Stimulated activated CD4-positive, alpha-beta T cell treated with anti-CD3 and anti-CD28 coated beads, Interleukin-12 subunit alpha, Interleukin-12 subunit beta, amount 100 ng/mL, for 4 hours (primary cell): Measurements from ENCODE around the gene SLC8A2.
"Not testable (repeated sequence)": the region's sequence is repeated elsewhere in the genome, so short reads cannot be mapped to it uniquely, and the experiment has no call there.

Experiments used
- DNase-seq: peaks from one replicate; pipeline ENCODE4 v3.0.0-alpha.2; 2020

The SLC8A2 gene

DNA sequence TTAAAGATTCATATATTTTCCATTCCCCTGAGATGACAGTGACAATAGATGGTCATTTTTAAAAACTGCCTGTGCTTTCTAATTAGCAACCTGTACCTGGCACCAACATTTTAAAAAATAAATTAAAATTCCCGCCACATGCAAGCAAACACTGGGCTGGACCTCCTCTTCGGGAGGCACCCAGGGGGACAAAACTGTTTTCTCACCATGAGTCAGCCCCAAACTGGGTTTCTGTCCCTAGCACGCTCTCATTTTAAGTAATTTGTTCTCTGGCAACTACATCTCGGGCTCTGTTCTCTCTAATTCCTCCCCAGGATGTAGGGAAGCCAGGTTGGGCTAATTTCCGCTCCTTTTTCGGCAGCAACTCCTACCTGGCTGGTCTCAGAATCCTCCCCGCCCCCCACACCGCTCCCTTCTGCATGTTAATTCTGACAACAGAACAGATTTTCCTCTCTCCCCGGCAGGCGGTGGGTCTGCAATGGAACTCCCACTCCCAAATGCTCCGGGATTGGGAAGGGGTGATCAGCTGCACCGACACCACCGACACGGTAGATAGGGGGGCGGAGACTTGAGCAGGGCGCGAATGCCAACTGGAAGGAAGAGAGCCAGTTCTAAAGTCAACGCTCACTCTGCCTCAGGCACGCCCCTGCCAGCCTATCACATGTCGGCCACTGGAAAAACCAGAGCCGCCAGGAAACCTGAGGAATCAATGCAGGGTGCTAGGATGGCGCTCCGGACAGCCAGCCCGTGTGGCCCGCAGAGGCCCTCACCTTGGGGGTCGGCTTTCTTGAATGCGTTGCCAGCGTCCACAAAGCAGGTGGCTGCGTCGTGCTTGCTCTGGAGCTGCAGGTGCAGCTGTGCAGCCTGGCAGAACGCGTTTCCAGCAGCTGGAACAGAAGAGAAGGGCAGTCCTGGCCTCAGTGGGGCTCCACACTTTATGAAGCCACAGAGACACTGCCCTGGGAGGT, 28.5 kb upstream of the SLC8A2 start:
- no peak for DNase-seq

DNA sequence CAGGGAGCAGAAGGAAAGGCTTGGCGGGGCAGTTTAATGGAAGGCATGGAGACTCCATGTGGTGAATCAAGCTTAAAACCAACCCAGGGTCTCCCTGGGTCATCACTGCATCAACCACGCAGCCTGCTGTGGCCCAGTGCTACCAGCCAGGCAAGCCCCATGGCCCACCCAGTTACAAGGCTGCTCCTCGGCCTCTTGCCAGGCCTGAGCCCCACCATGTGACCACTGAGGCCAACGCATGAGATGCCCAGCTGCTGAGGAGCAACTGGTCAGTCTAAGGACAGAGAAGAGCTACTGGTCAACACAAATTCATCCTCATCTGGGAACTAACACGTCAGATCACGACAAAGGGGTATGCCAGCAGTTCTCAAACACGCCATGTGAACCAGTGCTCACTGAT, 27.7 kb upstream of the SLC8A2 start:
- no peak for DNase-seq

DNA sequence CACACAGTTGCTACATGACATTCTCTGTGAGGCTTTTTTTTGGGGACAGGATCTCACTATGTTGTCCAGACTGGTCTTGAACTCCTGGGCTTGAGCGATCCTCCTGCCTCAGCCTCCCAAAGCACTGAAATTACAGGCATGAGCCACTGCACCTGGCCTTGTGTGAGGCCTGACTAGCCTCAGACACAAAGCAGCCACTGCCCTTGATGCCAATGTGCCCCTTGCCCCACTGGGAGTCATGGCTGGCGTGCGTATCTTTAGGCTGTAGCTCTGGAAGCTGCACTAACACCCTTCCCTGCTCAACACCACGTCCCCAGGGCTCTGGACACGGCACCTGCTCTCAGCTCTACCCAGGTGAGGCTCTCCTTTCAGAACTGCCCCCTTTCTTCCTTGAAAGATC, 26.9 kb upstream of the SLC8A2 start:
- DNase-seq, result no peak

DNA sequence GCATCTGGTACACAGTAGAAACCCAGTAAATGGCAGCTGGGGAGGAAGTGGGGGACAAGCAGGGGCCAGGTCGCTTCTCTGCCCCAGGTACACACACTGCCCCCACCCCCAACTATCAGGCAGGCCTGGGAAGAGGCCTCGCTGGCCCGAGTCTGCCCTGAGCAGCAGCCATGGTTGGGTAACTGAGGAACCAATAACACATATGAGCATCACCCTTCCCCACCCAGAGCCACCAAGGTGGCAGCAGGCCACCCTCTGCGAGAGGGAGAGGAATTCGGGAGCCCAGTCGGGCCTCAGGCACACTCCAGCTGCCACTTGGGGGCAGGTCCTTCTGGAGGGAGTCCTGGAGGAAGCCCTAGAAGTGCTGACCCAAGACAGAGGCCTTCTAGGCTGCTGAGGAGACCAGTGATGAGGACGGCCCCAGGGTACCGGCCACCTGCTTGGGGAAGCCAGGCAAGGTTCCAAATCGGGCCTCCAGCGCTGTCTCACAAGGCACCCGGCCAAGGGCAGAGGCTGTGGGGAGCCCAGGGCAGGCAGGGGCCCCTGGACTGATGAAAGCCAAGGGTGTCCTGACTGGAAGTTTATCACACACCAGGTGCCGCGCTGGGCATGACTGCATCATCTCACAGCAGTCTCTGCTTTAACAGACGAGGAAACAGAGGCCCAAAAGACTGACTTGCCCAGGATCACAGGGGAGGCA, 26.3 kb upstream of the SLC8A2 start:
- DNase-seq, result no peak

DNA sequence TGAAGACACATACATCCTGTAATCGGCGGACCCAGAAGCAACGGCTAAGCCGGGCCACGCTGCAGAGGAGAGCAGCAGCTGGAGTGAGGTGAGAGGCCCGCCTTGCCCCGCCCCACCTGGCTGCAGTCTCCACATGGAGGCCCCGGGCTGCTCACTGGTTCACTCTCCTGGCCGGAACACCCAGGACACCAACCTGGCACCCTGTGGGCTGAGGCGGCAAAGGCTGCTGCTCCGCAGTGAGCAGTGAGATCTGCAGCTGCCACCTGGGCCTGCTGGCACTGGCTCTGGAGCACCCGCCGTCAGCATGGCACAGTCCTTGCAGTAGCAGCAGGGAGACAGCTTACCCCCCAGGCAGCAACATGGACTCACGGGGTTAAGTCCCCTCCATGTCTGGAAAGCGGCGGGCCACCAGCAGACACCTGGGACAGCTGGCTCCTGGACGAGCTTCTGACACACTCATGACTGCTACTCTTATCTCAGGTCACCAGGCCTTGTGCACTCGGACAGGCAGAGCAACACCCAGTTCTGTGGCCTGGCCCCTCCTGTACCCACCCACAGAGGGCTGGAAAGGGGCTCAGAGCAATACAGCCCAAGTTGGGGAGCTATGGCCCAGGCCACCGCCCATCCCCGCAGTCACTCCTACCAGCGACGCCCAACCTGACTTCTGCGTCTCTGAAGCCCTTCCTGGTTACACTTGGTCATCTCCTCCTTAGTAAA, 25.5 kb upstream of the SLC8A2 start:
- no peak for DNase-seq

DNA sequence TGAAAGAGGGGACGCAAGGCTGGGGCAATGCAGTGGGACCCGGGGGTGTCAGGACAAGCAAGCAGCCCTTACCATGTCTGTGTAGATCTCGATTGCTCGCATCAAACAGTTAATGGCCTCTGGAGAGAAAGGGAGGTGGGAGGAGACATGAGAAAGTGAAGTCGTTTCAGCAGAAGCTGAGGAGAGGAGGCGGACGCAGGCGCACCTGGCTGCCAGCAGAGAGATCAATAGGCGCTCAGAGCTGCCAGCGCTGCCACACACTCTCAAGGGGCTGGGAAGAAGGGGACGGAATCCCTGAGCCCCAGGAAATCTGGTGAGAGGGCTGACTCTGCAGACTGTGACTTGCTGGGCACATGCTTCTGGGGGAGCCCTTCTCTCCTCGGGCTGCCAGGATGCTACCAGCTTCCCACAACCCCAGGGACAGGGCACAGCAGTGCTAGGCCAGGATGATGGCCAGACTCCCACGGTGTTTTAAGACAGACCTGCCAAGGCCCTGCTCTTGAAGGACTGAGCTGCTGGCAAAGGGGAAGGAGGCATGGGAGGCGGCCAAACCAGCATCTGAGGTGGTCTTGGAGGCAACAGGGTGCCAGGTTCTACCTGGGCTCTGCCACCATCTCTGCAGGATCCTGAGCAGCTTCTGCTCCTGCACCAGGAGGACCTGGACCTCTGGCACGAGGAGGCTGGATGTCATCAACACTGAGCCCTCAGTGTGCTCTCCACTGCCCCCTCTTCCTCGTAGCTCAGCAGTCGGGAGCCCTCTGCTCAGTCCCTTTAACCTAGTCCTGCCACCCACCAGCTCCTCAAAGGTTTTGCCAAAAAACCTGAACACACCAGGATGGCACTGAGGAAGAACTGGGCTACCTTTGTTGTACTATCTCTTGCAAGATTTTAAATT, 24.0 kb upstream of the SLC8A2 start:
- no peak for DNase-seq

DNA sequence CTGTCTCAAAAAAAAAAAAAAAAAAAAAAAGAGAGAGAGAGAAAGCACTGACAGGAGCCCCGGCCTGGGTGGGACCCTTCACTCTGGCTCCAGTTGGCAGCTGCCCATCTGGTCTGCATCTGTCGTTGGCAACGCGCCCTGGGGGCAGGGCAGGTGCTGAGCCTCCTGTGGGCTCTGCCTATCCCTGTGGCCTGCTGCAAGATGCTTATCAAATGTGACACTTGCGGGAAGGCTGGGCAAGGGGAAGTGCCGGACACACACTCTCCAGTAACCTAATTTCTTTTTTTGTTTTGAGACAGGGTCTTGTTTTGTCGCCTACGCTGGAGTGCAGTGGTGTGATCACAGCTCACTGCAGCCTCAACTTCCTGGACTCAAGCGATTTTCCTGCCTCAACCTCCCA, 23.0 kb upstream of the SLC8A2 start:
- DNase-seq, result no peak

DNA sequence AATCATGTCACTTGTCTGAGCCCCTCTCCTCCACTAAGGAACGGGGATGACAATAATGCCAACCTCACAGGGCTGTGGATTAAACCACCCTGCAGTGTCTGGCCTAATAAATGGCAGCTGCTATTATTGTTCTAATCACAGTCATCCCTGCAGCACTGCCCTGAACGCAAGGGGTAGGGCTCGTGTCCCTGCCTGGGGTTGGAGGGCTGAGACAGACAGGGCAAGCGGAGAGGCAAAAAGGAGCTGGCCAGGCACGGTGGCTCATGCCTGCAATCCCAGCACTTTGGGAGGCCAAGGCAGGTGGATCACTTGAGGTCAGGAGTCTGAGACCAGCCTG, 22.5 kb upstream of the SLC8A2 start:
- DNase-seq, result no peak

DNA sequence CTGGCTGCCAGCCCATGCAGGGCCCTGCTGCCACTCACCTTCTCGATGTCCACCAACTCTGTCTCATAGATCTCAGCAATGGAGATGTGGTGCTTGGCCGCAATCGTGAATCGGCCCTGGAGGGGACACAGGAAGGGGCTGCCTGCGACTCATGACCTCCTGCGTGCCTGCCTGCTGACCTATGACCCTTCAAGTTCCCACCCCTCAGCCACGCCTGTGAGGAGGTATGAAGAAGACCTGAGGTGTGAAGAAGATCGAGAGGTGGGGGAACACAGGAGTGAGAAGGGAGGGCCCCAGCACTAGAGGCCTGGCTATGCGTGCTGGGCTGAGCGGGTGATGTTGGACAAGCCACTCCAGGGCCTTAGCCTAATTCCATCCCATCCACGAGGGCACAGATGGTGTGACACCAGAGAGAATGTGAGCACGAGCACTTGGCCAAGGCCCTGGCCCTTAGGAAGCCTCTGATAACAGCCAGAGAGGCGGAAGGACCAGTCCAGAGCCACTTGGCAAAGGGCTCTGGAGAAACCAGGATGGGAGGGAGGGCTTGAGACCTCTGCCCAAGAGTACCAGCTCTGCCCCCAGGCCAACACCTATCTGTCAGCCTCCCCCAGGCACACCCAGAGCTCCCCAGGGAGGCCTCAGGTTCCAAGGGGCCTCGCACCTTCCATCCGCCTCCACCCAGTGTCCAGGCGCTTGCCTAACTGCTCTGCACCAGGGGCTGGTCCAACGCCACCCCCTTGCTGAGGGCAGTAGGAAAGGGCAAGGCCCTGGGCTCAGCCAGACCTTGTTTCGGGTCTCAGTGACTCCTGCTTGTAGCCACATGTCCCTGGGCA, 21.9 kb upstream of the SLC8A2 start:
- no peak for DNase-seq

DNA sequence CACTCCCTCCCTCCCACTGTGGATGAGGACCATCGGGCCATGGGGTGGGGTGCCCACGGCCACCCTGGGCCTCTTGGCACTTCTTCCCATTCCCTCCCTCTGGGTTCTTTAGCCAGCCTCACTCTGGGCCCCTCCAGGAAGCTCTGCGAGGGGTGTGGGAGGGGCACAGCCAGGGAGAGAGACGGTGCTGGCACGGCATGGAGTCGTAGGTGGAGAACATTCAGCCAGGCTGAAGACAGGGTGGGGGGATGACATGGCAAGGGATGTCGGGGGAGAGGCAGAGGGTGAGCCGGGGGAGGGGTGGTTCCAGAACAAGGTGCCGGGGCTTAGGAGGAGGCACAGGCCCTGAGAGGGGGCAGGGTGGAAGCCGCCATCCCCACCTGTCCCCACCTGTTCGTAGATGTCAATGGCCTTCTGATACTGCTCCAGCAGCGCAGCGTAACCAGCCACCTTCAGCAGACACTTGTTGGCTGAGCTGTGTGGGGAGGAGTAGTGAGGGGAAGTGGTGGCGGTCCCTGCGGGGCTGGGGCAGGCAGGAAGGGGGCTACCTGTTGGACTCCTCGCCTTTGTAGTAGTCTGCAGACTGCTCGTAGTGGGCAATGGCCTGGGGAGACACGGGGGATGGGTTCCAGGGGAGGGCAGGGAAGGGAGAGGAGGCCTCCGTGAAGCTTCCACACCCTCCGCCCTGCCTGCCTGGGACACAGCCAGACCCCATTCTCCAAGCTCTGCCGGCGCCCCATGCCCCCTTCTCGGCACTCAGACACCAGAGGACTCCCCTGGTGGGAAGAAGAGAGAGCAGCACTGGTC, 21.1 kb upstream of the SLC8A2 start:
- DNase-seq, result no peak

DNA sequence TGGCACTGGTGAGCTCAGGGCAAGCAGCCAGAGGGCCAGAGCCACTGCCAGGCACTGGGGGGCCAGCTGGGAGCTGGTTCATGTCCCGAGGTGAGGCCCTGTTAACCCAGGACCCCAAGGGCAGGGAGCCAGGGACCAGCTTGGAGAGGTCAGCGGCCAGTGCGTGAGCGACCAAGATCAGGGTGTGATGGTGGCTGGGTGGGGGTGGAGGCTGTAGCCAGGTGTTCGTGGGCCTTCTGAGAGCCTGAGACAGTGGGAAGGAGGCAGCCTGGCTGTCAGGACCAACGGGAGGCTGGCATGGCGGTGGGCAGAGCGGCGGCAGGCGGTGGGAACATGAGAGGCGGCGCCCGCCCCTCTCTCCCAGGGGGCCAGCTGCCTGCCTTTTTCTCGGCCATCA, 20.4 kb upstream of the SLC8A2 start:
- no peak for DNase-seq

DNA sequence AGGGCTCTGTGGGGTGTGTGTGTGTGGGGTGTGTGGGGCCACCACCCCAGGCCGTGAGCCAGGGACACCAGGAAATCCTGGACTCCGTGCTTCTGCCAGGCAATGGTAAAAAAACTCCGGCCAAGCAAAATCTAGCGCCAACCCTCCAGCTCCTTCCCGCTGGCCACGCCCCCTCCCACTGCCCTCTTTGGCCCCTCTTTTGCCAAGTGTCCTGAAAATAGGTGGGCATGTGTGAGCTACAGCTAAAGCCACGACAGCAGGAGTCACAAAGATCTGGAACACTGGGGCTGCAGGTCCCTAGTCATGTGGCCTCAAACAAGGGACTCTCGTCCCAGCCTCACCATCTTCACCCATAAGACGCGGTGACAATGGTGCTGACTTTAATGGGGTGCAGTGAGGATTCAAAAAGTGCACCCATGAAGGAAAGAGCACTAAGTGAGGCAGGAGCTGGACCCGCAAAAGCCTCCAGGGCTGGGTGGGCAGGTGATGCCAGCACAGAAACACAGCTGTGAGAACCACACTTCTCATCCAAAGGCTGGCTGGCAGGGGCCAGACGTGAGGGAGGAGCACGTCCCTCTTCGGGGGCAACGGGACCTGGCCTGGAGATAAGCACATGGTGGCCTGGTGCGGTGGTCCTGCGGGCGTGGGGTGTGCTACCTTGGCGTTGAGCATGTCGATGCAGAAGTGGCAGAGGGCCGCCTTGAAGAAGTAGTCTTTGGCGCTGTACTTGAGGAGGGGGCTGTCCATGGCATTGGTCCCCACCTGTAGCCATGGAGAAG, 19.9 kb upstream of the SLC8A2 start:
- no peak for DNase-seq

DNA sequence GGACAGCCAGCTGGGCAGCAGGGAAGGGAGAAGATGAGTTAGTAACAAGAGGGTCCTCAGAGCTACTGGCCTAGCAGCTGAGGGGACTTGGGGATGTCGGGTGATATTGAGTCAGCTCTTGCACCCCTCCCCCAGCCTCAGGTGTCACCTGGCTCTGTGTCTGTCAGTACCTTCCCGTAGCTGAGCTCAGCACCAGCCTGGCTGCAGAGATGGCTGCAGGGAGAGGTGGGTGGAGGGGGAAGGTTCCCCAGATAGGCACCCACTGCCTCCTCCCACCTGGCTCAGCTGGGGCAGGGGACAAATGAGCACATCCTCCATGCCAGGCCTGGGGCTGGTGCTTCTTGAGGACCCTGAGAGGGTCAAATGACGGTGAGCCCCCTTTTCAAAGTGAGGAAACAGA, 19.2 kb upstream of the SLC8A2 start:
- DNase-seq, result no peak

DNA sequence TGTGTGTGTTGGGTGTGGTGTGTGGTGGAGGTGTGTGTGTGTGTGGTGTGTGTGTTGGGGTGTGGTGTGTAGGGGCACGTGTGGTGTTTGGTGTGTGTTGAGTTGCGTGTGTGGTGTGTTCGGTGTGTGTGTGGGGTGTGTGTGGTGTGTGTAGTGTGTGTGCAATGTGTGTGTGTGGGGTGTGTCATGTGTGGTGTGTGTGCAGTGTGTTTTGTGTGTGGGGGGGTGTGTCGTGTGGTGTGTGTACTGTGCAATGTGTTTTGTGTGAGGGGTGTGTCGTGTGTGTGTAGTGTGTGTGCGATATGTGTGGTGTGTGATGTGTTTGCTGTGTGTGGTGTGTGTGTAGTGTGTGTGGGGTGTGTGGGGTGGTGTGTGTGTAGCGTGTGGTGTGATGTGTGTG, 18.3 kb upstream of the SLC8A2 start:
- DNase-seq, result no peak

DNA sequence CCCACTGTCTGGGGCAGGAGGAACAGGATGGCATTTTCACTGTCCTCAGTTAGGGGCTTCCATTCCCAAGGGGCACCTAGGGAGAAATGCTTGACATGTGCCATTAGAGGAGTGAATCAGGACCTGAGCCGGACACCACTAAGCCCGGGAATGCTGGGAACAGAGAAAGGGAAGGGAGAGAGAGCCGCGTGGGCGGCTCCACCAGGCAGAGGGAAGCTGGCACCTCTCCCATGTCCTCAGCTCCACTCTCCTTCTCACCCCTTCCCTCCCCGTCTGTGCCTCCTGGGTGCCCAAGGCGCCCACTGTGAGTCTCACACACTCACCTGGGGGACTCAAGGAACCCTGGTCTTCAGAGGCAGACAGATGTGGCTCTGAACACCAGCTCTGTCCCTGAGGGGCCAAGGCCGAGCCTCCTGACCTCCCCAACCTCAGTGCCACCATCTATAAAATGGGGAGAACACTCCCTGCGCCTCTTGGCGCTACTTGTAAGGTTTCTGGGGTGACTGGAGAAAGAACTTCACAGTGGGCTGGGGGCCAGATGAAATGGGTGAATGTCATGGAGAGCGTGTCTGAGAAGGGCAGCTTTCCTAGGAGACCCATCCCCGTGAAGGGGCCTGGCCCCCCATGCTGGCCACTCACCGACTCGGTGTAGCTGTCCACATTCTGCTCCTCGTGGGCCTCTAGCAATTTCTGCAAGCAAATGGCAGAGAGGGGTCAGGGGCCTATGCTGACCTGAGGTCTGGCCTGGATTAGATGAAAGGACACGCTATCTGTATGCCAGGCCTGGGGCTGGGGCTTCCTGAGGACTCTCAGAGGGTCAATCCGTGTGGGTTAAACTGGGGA, 17.6 kb upstream of the SLC8A2 start:
- DNase-seq, result no peak

DNA sequence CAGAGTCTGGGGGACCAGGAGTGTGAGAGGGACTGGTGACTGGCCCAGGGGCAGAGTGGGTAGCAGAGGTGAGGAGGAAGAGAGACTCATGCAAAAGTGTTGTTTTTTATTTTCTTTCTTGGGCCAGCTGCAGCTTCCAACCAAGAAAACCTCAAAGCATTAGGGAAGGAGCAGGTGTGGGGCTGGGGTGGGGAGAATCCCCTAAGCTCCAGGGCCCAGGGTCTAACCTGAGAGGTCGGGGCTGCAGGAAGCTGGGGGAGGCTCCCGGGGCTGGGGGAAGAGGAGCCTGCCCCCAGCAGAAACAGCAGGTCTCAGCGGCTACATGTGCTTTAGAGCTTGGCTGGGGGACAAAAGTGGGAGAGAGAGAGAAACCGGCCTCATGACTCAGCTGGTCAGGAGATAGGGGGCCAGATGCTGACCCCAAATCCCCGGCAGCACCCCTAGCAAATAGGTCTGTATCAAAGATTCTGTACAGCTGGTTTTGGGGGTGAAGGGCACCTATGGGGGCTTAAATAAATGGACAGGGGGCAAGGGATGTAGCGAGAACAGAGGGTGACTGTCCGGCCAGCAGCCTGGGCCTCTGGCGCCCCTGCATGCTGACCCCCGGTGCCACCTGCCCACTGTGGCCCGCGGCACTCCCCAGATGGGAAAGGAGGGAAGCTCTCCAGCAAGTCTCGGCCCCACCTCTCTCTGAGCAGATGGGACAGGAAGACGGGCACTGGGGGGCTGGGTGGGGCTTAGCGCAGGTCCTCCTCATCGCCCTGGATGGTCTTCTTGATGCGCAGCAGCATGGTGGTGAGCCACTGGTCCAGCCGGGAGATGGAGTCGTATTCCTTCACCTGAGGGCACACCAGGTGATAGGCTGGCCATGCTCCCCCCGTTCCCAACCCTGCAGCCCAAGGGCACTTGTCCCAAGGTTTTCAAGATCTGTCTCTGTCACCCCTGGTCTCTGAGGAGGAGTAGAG, 16.1 kb upstream of the SLC8A2 start:
- no peak for DNase-seq

DNA sequence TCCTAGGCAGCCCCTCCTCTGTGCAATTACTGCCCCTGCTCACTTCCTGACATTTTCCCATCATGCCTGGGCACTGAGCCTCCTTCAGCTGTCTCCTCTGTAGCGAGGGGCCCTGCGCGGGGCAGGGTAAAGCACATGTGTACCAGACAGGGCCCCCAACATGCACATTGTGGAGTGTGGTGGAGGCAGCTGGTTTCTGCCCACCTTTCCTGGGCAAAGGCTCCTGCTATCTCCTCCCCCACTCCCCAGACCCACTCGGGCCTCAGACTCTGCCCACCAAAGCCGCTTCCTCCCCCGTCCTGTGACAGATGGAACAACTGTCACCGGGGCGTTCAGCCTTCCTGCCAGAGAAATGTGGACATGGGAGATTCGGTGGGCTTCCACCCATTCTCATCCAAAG, 15.2 kb upstream of the SLC8A2 start:
- no peak for DNase-seq

DNA sequence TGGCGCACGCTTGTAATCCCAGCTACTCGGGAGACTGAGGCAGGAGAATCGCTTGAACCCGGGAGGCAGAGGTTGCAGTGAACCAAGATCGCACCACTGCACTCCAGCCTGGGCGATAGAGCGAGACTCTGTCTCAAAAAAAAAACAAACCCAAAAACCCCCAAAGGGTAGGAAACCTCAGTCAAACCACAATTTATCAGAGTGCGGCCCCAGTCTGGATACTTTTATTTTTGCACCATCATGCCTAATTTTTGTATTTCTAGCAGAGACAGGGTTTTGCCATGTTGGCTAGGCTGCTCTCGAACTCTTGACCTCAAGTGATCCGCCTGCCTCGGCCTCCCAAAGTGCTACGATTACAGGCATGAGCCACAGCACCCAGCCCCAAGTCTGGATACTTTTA, 14.5 kb upstream of the SLC8A2 start:
- DNase-seq, result not testable (repeated sequence)
